GM12892 (cell line): ENCODE measurements around the gene ECM2.

Experiments
- DNase-seq: peaks from one replicate; pipeline ENCODE4 v3.0.0; 2011; ENCODE audit not compliant: insufficient read length
- FAIRE-seq: peaks from 2 replicates; lab custom pipeline; 2011; peaks lifted over from hg19 to GRCh38; lab: Jason Lieb, UNC
- POLR2A ChIP-seq: IDR thresholded peaks from 2 replicates; pipeline ENCODE4 v1.6.1; 2011; ENCODE audit warnings: low read depth, low read length, control low read depth
- POLR2AphosphoS5 ChIP-seq: IDR thresholded peaks from 2 replicates; pipeline ENCODE4 v1.6.1; 2011; ENCODE audit warnings: low read depth, low read length, control low read depth
- TAF1 ChIP-seq: IDR thresholded peaks from 2 replicates; pipeline ENCODE4 v1.6.1; 2011; ENCODE audit warnings: low read depth, mild to moderate bottlenecking, control low read depth, low read length, borderline replicate concordance

The ECM2 gene

GRCh38 chr9:92524881-92525280, 10.9 kb downstream of the ECM2 start:
- no peak for FAIRE-seq

GRCh38 chr9:92522983-92523970, 12.5 kb downstream of the ECM2 start:
- no peak for DNase-seq
- FAIRE-seq, result no peak
- TF ChIP-seq POLR2AphosphoS5 (no peak), POLR2A (no peak), TAF1 (no peak)

More at GRCh38 chr9:92524881-92525280, 10.9 kb downstream of the ECM2 start:
- TF ChIP-seq POLR2AphosphoS5, result no peak
- TF ChIP-seq TAF1, result no peak
- no peak for TF ChIP-seq POLR2A
- no peak for DNase-seq

GRCh38 chr9:92520837-92521236, 15.0 kb downstream of the ECM2 start:
- DNase-seq (no peak), FAIRE-seq (no peak)

GRCh38 chr9:92518199-92518598, 17.6 kb downstream of the ECM2 start:
- FAIRE-seq, result no peak
- TF ChIP-seq POLR2A (no peak), POLR2AphosphoS5 (no peak), TAF1 (no peak)

More at GRCh38 chr9:92520837-92521236, 15.0 kb downstream of the ECM2 start:
- no peak for TF ChIP-seq POLR2A
- TF ChIP-seq TAF1, result no peak
- TF ChIP-seq POLR2AphosphoS5, result no peak

GRCh38 chr9:92517046-92517445, 18.7 kb downstream of the ECM2 start:
- FAIRE-seq (no peak), DNase-seq (no peak)
- no peak for TF ChIP-seq TAF1
- TF ChIP-seq POLR2AphosphoS5, result no peak
- TF ChIP-seq POLR2A, result no peak

More at GRCh38 chr9:92518199-92518598, 17.6 kb downstream of the ECM2 start:
- DNase-seq, result no peak

- no peak for TF ChIP-seq POLR2A
- TF ChIP-seq POLR2AphosphoS5, result no peak
- TF ChIP-seq TAF1, result no peak
- no peak for FAIRE-seq
- DNase-seq, result no peak
Measured at GRCh38 chr9:92516521-92516920, 19.3 kb downstream of the ECM2 start.

GRCh38 chr9:92514635-92515034, 21.2 kb downstream of the ECM2 start:
- no peak for FAIRE-seq

GRCh38 chr9:92513349-92513748, 22.4 kb downstream of the ECM2 start:
- FAIRE-seq, result no peak
- no peak for DNase-seq
- TF ChIP-seq POLR2A (no peak), POLR2AphosphoS5 (no peak), TAF1 (no peak)

More at GRCh38 chr9:92514635-92515034, 21.2 kb downstream of the ECM2 start:
- no peak for TF ChIP-seq POLR2A
- no peak for DNase-seq

- FAIRE-seq (no peak), DNase-seq (no peak)
- TF ChIP-seq POLR2AphosphoS5 (no peak), POLR2A (no peak), TAF1 (no peak)
Measured at GRCh38 chr9:92512622-92513021, 23.2 kb downstream of the ECM2 start.

- DNase-seq, result no peak
Measured at GRCh38 chr9:92510747-92511146, 25.0 kb downstream of the ECM2 start.

GRCh38 chr9:92509050-92509449, 26.7 kb downstream of the ECM2 start:
- no peak for FAIRE-seq
- TF ChIP-seq POLR2AphosphoS5, result no peak
- no peak for TF ChIP-seq POLR2A
- TF ChIP-seq TAF1, result no peak
- DNase-seq, result no peak

More at GRCh38 chr9:92510747-92511146, 25.0 kb downstream of the ECM2 start:
- TF ChIP-seq TAF1 (no peak), POLR2A (no peak), POLR2AphosphoS5 (no peak)
- FAIRE-seq, result no peak
